Skeletal muscle cell (primary cell): ENCODE data around the gene CADM1.

ENCODE experiments used
- DNase-seq: peaks from one replicate; pipeline ENCODE4 v3.0.0-alpha.2; 2010; ENCODE audit warnings: low read depth
- H3K4me3 ChIP-seq: 2 replicates; pipeline ENCODE4 v1.5.1; 2011; ENCODE audit warnings: low read depth, mild to moderate bottlenecking, control low read depth, low read length, moderate library complexity

Gene CADM1

GRCh38 chr11:115504276-115505158 is at the start of gene CADM1:
Gene CADM1 (minus strand): TSS chr11:115504415.
- peak; percentile 19 for DNase-seq
- peak within 1 kb of the TSS; percentile 50 for H3K4me3 ChIP-seq

- no peak for DNase-seq
- H3K4me3 ChIP-seq, result no peak overlapping the region
These were observed 48.7 kb upstream of the CADM1 start for GRCh38 chr11:115552773-115553438.

GRCh38 chr11:115552151-115552772 is 48.0 kb upstream of the CADM1 start:
- no peak overlapping the region for H3K4me3 ChIP-seq

DNA sequence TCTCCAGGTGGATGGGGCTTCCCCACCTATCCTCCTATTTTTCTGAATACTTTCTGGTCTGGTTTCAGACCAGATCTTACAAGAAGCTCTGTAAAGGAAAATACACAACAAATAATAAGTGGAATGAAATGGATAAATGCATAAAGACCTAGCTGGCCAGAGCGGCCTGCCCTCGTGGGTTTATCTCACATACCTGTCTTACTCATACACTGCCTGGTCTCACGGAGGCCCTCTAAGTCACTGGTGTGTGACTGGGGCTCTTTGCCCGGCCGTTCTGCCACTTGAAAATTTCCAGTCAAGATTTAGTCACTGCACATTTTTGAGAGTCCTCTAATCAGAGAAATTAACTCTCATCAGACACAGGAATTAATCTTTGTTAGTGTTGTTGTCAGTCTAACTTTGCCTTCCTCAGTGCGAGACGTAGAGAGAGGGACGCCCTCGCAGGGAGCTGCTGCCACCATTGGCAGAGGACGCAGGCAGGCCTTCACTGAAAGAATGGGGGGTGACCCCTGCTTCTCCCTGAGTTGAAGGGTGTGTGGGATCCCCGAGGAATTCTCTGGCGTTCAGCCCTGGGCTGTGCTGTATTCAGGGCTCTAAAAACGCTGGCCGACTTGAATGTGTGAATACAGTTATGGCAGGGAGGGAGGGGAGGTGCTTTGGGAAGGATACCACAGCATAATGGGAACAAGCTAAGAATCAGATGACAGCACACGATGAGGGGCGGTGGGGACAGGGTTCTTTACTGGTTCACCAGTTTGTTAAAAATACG is 46.3 kb upstream of the CADM1 start:
- no peak for DNase-seq
- no peak overlapping the region for H3K4me3 ChIP-seq

More at GRCh38 chr11:115552151-115552772, 48.0 kb upstream of the CADM1 start:
- DNase-seq, result no peak

DNA sequence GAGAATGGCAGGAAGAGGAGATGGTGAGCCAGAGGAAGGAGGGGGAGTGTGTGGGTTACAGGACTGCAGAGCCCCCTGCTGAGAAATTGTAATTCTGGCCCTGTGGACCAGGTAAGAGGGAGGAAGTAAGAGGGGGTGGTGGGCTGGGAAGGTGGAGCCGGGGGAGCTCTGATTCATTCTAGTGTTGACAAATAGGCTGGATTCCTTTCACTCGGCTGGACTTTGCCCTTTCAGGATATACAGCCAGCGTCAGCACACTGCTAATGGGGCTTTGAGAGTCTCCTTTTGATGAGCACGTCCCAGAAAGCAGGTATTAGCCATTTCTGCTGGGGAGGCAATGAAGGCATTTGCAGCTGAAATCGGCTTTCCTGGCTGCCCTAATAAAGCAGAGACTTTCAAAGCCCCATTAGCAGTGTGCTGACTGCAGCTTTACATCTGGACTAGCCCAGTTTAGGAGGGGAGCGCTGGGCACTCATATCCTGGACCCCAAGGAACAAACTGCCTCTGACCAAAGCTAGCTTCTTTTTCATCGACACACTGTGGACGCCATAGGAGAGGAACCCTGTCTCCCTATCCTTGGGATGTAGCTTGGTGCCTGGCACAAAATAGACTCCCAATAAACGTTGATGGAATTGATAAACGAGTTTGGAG is 44.8 kb upstream of the CADM1 start:
- no peak overlapping the region for H3K4me3 ChIP-seq
- no peak for DNase-seq

GRCh38 chr11:115545581-115546210 is 41.5 kb upstream of the CADM1 start:
- no peak for DNase-seq
- no peak overlapping the region for H3K4me3 ChIP-seq

- no peak overlapping the region for H3K4me3 ChIP-seq
- no peak for DNase-seq
These were observed 40.3 kb upstream of the CADM1 start for GRCh38 chr11:115544422-115544948.

DNA sequence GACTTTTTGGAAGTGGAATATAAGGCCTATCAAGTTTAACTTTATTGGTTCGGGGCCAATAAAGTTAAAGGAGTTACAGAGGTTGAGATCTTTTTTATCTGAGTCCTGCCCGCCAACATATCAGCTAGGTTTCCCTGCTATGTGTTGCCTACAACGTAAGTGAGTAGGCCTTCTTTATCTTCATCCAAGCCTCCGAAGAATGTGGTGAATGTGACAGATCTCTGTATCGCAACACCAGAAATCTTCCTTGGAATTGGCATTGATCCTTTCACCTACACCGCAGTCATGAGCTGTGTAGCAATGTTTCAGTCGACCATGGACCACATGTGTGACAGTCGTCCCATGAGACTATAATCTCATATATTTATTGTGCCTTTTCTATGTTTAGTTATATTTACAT is 37.3 kb upstream of the CADM1 start:
- H3K4me3 ChIP-seq, result no peak overlapping the region
- no peak for DNase-seq

DNA sequence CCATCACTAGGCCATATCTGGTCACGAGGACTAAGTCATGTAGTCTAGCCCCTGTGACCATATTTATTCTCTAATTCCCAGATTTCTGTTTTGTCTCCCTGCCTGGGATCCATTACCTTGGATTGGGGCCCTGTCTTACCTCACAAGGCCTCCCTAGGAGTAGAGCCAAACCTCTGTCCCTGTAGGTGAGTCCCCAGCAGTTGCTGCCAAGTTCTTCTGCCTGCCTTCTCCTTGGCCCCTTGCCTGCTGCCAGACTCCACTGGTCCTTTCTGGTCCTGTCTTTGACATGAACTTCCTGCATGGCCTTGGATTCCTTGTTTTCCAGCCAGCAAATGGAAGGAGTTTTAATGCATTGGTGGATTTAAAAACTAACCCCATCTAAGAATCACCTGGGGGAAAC is 35.6 kb upstream of the CADM1 start:
- no peak overlapping the region for H3K4me3 ChIP-seq
- DNase-seq, result no peak

- DNase-seq, result no peak
- no peak overlapping the region for H3K4me3 ChIP-seq
These were observed 31.6 kb upstream of the CADM1 start for GRCh38 chr11:115535781-115536180.

DNA sequence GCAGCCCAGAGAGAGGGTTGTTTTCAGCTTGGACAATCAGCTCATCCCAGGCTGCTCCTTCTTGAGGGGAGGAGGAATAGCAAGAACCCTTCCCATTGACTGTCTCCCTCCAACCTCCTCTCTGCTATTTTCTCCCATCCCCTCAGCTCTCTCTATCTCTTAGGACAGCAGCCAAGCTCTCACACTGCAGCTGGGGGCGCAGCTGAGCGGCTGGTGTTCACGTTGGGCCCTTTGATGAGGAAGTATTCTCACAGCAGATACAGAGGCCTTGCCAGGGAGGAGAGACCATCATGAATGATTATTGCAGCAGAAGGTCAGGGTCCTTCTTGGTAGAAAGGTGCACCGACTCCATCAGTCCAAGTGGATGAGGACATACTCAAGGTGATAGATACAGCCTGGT is 26.5 kb upstream of the CADM1 start:
- DNase-seq, result no peak
- H3K4me3 ChIP-seq, result no peak overlapping the region

DNA sequence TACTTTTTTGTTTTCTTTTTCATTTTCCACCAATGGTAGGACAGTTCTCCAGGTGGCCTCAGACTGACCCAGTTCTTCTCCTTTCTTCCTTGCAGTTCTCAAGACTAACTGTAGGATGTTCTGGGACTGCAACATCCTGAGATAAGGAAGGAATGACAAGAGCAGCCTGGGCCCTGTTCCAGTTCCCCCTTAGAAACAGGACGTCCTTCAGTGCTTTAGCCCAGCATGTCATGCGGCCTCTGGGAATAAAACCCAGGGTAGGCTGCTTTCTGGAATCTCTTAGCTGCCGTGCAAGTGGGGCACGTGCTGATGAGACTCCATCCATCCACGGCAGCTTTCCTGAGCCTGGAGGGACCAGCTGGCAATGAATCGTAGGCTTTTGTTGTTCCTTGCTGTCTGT is 24.0 kb upstream of the CADM1 start:
- no peak for DNase-seq
- H3K4me3 ChIP-seq, result no peak overlapping the region

- no peak overlapping the region for H3K4me3 ChIP-seq
- no peak for DNase-seq
These were observed 23.4 kb upstream of the CADM1 start for GRCh38 chr11:115527534-115528125.

GRCh38 chr11:115525531-115526006 is 21.4 kb upstream of the CADM1 start:
- no peak overlapping the region for H3K4me3 ChIP-seq
- DNase-seq, result no peak

DNA sequence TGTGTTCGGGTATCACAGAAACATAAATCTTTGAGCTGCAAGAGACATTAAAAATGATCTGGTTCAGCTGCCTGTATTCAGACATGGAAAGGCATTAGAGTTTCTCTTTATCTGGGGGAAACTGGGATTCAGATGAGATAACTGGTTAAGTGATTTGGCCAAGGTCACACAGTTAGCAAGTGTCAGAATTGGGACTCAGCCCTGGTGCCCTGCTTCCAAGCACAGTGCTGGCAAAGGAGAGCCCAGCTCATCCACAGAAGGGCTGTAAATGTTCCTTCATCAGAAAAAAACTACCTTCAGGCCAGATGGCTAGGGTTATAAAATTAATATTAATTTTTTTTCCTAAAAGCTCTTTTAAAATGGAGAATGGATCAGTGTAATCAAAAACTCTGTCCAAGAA is 20.4 kb upstream of the CADM1 start:
- no peak for DNase-seq
- H3K4me3 ChIP-seq, result no peak overlapping the region

- H3K4me3 ChIP-seq, result no peak overlapping the region
- DNase-seq, result no peak
These were observed 19.6 kb upstream of the CADM1 start for GRCh38 chr11:115523727-115524399.

DNA sequence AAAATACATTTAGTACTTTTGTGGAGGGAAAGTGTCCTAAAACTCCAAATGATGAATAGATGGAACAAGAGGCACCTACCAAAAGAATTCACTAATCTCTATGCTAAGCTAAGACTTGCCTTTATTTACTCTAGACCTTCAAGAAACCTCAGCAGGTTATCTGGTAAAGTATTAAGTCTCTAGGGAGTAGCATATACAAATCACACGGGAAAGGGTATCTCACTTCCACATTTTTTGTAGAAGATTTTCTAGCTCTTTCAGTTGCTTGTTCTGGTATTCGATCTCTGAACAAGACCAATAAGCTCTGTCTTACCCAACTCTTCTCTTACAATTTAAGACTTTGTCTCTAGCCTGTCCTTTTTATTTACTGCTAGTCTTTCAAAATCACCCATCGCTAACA is 18.1 kb upstream of the CADM1 start:
- no peak for DNase-seq
- H3K4me3 ChIP-seq, result no peak overlapping the region

GRCh38 chr11:115521825-115522224 is 17.6 kb upstream of the CADM1 start:
- H3K4me3 ChIP-seq, result no peak overlapping the region
- no peak for DNase-seq
